Lower leg skin (tissue), 4 donors: Measurements from ENCODE around the gene GPN2. TPM values are rescaled to one million over a fixed set of nuclear protein-coding genes. Genes with fewer than 3 reads are reported as not detected.

ENCODE experiments used
- DNase-seq, 2 donors: peaks; one replicate each; pipeline ENCODE4 v3.0.0-alpha.2; 2019; ENCODE audit warnings: low spot score in 2 of 2
- H3K4me3 ChIP-seq: fragments of 200-600 bp; sonication (generic); 2 replicates; pipeline ENCODE4 v1.5.1; 2017; ENCODE audit warnings: mild to moderate bottlenecking, low read depth; ENCODE audit not compliant: poor library complexity, severe bottlenecking
- CTCF ChIP-seq, 3 donors: fragments of 450-650 bp; IDR thresholded peaks; one replicate each; pipeline ENCODE4 v1.5.1; 2016; ENCODE audit warnings: antibody characterized with exemption in 3 of 3, mild to moderate bottlenecking in 3 of 3, moderate library complexity in 2 of 3
- POLR2A ChIP-seq, 2 donors: fragments of 450-650 bp; IDR thresholded peaks; one replicate each; pipeline ENCODE4 v1.6.1; 2016 to 2017; ENCODE audit warnings: antibody characterized with exemption in 2 of 2, mild to moderate bottlenecking in 1 of 2, moderate library complexity in 1 of 2
- WGBS, 2 donors: methylation state at CpG; one replicate each; pipeline ENCODE4 v1.1.5; 2018; 5-methylcytosine and 5-hydroxymethylcytosine counted together
- intact Hi-C: fragments of 100-400 bp; cut with DNase I; formaldehyde crosslinking; loops from one replicate; pipeline ENCODE4 v1.15.0; 2023; ENCODE audit warnings: low total_unique reads
- total RNA-seq, 4 donors: library from RNA; depleted of rRNA; stranded (reverse); fragments of >200 nt; gene quantifications; one replicate each; pipeline ENCODE4 v1.1.0, GENCODE V29; 2016

The GPN2 gene
- total RNA-seq, 4 donors from 2014 or later, result 12.3 to 24.5 (median 16.4) TPM

GRCh38 chr1:26864610-26865480 is 25.2 kb downstream of the GPN2 start:
- no peak for TF ChIP-seq POLR2A (IDR thresholded peaks at IDR 0.05)
- intact Hi-C loops, result no loop called here

GRCh38 chr1:26863685-26864077 is 26.4 kb downstream of the GPN2 start:
- WGBS, 2 donors, result 47 to 61% methylated on average over 16 to 17 of the region's 20 CpGs
- H3K4me3 ChIP-seq, result peak overlapping the region; percentile 62
- DNase-seq, result no peak
- intact Hi-C loops, result no loop called here
- no peak for TF ChIP-seq POLR2A (IDR thresholded peaks at IDR 0.05)
- no peak for TF ChIP-seq CTCF (IDR thresholded peaks at IDR 0.05)

More at GRCh38 chr1:26864610-26865480, 25.2 kb downstream of the GPN2 start:
- peak; percentile 96 to 99 for DNase-seq
- H3K4me3 ChIP-seq, result peak overlapping the region; percentile 62
- 0% methylated on average over 28 to 75 of the region's 75 CpGs for WGBS, 2 donors

- 50 to 59% methylated on average over 29 to 37 of the region's 37 CpGs for WGBS, 2 donors
- no peak for TF ChIP-seq CTCF (IDR thresholded peaks at IDR 0.05)
- TF ChIP-seq POLR2A (IDR thresholded peaks at IDR 0.05), result no peak
- DNase-seq, result peak; percentile 76 to 92
- intact Hi-C loops, result no loop called here
- H3K4me3 ChIP-seq, result peak within 1 kb of the TSS; percentile 62
Observed at GRCh38 chr1:26862781-26863684, 27.1 kb downstream of the GPN2 start, which contains the start of gene SFN. SFN (plus strand) TSS chr1:26863149; CDS start chr1:26863213, 64 bp downstream.

- H3K4me3 ChIP-seq, result no peak overlapping the region
- intact Hi-C loops, result no loop called here
- DNase-seq, result no peak
- TF ChIP-seq CTCF (IDR thresholded peaks at IDR 0.05) (no peak), POLR2A (IDR thresholded peaks at IDR 0.05) (no peak)
- 49 to 52% methylated on average over 7 of the region's 7 CpGs for WGBS, 2 donors
Observed at GRCh38 chr1:26861889-26862378, 28.1 kb downstream of the GPN2 start.

GRCh38 chr1:26861286-26861701 is 28.8 kb downstream of the GPN2 start:
- WGBS, 2 donors, result 47 to 50% methylated on average over 5 of the region's 5 CpGs
- no peak overlapping the region for H3K4me3 ChIP-seq
- intact Hi-C loops, result no loop called here
- DNase-seq, result no peak
- no peak for TF ChIP-seq POLR2A (IDR thresholded peaks at IDR 0.05)
- no peak for TF ChIP-seq CTCF (IDR thresholded peaks at IDR 0.05)
